ENCODE measurements around the gene LYRM2.

- TF ChIP-seq CTCF (IDR thresholded peaks at IDR 0.05) (no peak), POLR2A (IDR thresholded peaks at IDR 0.05) (no peak), EP300 (IDR thresholded peaks at IDR 0.05) (no peak), POLR2AphosphoS5 (IDR thresholded peaks at IDR 0.05) (no peak)
Measured at GRCh38 chr6:89682991-89683390, 44.4 kb upstream of the LYRM2 start.
